Measurements from ENCODE around the gene TMED10. TPM values are rescaled to one million over a fixed set of nuclear protein-coding genes. Genes with fewer than 3 reads are reported as not detected.

TMED10 gene
- total RNA-seq, 4 donors from 2014 or later, result 289 to 559 (median 388) TPM

DNA sequence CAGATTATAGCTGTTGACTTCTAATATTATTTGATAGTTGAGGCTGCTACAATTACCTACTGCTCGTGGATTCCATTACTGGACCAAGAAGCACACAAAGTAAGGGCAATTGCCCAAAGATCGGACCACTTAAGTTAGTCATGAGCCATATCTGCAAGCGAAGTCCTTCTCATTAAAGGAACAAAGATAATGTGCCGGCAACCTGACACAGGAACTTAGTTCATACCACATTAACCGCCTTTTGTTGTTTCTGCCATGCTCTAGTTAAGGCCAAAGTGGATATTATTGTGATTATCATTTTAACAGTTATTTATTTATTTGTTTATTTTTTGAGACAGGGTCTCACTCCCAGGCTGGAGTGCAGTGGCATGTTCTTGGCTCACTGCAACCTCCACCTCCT is 38.1 kb upstream of the TMED10 start:
- no peak for DNase-seq
- no peaks in the 10 kb centered on the region for H3K27me3 ChIP-seq
- intact Hi-C loops (cut with DNase I), result no loop called here
- 95 to 96% methylated on average over 5 of the region's 5 CpGs for WGBS, 2 donors
- no peaks in the 10 kb centered on the region for H3K36me3 ChIP-seq
- no peak overlapping the region for H3K4me3 ChIP-seq (replicated peaks in 1 of 3)
- peaks cover 0 to 6% of the 10 kb centered on the region in 2 donors for H3K4me1 ChIP-seq
- TF ChIP-seq, protein P1, sequence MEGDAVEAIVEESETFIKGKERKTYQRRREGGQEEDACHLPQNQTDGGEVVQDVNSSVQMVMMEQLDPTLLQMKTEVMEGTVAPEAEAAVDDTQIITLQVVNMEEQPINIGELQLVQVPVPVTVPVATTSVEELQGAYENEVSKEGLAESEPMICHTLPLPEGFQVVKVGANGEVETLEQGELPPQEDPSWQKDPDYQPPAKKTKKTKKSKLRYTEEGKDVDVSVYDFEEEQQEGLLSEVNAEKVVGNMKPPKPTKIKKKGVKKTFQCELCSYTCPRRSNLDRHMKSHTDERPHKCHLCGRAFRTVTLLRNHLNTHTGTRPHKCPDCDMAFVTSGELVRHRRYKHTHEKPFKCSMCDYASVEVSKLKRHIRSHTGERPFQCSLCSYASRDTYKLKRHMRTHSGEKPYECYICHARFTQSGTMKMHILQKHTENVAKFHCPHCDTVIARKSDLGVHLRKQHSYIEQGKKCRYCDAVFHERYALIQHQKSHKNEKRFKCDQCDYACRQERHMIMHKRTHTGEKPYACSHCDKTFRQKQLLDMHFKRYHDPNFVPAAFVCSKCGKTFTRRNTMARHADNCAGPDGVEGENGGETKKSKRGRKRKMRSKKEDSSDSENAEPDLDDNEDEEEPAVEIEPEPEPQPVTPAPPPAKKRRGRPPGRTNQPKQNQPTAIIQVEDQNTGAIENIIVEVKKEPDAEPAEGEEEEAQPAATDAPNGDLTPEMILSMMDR (IDR thresholded peaks at IDR 0.05), result no peak
- TF ChIP-seq POLR2A (IDR thresholded peaks at IDR 0.05), result no peak
- H3K27ac ChIP-seq, result no peak overlapping the region
- no peaks in the 10 kb centered on the region for H3K9me3 ChIP-seq

DNA sequence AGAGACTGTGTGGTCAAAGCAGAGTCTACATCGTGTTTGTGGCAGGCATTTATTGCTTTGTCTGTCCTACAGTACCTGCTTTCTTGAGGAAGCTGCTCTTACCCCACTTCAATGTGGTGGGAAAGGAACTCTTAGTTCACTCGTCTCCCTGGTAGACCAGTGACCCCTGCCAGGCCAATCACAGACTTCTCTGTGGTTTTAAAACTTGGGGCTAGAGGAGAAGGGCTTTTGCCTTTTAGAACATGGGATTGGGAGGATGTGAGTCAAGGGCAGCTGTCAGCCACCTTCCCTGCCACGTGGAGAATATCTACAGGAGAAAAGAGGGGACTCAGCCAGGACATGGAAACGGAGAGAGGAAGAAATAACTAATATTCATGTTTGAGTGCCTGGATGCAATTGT is 36.8 kb upstream of the TMED10 start:
- DNase-seq, result no peak
- Histone ChIP-seq H3K36me3 (no peaks in the 10 kb centered on the region), H3K27me3 (no peaks in the 10 kb centered on the region), H3K4me3 (replicated peaks in 1 of 3) (no peak overlapping the region), H3K4me1 (peaks cover 0 to 6% of the 10 kb centered on the region in 2 donors), H3K27ac (no peak overlapping the region), H3K9me3 (no peaks in the 10 kb centered on the region)
- TF ChIP-seq, protein P1 (IDR thresholded peaks at IDR 0.05), result no peak
- TF ChIP-seq POLR2A (IDR thresholded peaks at IDR 0.05), result no peak
- WGBS, 2 donors, result 70 to 74% methylated on average over 3 to 4 of the region's 4 CpGs
- intact Hi-C loops (cut with DNase I), result no loop called here

DNA sequence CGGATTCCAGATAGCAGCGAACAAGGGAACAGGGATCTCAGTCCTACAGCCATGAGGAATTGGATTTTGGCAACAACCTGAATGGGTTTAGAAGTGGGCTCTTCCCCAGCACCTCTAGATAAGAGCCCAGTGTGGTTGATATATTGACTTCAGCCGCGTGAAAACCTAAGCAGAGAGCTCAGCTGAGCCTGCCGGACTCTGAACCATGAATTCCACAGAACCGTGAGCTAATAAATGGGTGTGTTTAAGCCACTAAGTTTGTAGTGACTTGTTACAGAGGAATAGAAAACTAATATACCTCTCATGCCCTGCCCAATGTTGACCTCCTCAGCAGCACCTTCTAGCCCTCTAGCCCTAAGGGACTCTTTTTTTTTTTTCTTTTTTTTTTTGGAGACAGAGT is 32.4 kb upstream of the TMED10 start:
- Histone ChIP-seq H3K27ac (no peak overlapping the region), H3K27me3 (no peaks in the 10 kb centered on the region), H3K4me3 (replicated peaks in 1 of 3) (no peak overlapping the region), H3K9me3 (no peaks in the 10 kb centered on the region), H3K4me1 (peaks cover 0 to 13% of the 10 kb centered on the region in 2 donors), H3K36me3 (no peaks in the 10 kb centered on the region)
- intact Hi-C loops (cut with DNase I), result no loop called here
- no peak for DNase-seq
- no peak for TF ChIP-seq POLR2A (IDR thresholded peaks at IDR 0.05)
- TF ChIP-seq, protein P1 (IDR thresholded peaks at IDR 0.05), result no peak
- 89 to 90% methylated on average over 6 of the region's 6 CpGs for WGBS, 2 donors

DNA sequence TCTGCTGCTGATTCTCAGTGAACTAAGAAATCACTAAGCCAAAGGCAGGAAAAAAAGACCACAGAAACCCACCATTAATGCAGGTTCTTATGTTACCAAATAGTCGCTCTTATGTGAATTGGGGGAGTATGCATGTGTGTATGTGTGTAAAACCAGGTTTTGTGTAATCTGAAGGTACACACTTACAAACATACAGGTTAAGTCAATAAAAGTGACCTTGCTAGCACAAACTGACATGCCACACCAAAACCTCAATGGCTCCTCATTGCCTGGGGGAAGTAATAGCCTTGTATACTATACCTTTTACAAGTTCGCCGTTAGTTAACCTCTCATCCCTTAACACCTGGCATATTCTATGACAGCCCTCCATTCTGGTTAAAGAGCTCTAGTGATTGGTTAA is 29.8 kb upstream of the TMED10 start:
- H3K27me3 ChIP-seq, result no peaks in the 10 kb centered on the region
- peaks cover 2 to 19% of the 10 kb centered on the region in 2 donors for H3K4me1 ChIP-seq
- no peaks in the 10 kb centered on the region for H3K36me3 ChIP-seq
- no peak for DNase-seq
- no peak overlapping the region for H3K27ac ChIP-seq
- H3K9me3 ChIP-seq, result no peaks in the 10 kb centered on the region
- 91 to 92% methylated on average over 3 of the region's 3 CpGs for WGBS, 2 donors
- H3K4me3 ChIP-seq (replicated peaks in 1 of 3), result no peak overlapping the region
- intact Hi-C loops (cut with DNase I), result no loop called here
- TF ChIP-seq POLR2A (IDR thresholded peaks at IDR 0.05), result no peak
- TF ChIP-seq, protein P1 (IDR thresholded peaks at IDR 0.05), result no peak

DNA sequence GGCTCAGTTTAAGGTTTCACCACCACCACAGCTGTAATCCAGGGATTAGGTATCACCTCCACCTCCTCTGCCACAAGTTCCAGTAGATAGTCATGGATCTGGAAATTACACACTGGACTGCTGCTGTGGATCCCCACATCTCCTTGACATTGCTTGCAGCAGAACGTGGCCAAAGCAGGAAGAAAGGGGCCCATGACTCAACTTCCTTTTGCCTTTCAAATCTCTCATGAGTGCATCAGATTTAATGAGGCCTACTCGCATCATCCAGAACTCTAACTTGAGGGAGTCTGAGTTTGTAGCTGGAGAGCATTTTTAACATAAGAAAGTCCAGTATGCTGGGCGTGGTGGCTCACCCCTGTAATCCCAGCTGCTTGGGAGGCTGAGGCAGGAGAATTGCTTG is 29.2 kb upstream of the TMED10 start:
- Histone ChIP-seq H3K4me1 (peaks cover 8 to 25% of the 10 kb centered on the region in 2 donors), H3K9me3 (no peaks in the 10 kb centered on the region), H3K4me3 (replicated peaks in 1 of 3) (no peak overlapping the region), H3K27ac (no peak overlapping the region), H3K27me3 (no peaks in the 10 kb centered on the region), H3K36me3 (no peaks in the 10 kb centered on the region)
- no peak for TF ChIP-seq POLR2A (IDR thresholded peaks at IDR 0.05)
- TF ChIP-seq, protein P1 (IDR thresholded peaks at IDR 0.05), result no peak
- intact Hi-C loops (cut with DNase I), result no loop called here
- WGBS, 2 donors, result 87 to 94% methylated on average over 3 of the region's 3 CpGs
- no peak for DNase-seq
